DMS153 (cell line): ENCODE data around the gene TSPOAP1.

Experiments
- DNase-seq: peaks from one replicate; lab custom pipeline; 2025; lab: John Stamatoyannopoulos, UW

TSPOAP1 gene

GRCh38 chr17:58277107-58277801, 51.3 kb downstream of the TSPOAP1 start:
- no peak for DNase-seq

DNA sequence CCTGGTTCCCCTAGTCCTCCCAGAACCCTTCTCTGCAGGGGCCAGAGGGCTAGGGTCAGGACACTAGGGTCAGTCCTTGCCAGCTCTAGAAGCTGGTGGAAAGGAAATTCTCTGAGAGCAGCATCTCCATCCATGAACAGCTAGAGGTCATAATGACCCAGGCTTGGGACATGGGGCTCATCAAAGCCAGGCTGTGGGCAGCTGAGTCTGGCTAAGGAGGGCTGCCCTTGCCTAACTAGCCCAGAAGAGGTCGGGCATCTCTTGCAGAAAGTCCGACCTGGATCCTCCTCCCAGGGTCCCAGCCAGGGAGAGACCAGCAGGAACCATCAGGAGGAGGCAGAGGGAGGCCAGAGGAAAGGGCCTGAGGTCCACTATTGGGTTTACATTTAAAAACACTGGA, 52.2 kb downstream of the TSPOAP1 start:
- no peak for DNase-seq

- DNase-seq = no peak
Measured at GRCh38 chr17:58275417-58275816, 53.2 kb downstream of the TSPOAP1 start.

DNA sequence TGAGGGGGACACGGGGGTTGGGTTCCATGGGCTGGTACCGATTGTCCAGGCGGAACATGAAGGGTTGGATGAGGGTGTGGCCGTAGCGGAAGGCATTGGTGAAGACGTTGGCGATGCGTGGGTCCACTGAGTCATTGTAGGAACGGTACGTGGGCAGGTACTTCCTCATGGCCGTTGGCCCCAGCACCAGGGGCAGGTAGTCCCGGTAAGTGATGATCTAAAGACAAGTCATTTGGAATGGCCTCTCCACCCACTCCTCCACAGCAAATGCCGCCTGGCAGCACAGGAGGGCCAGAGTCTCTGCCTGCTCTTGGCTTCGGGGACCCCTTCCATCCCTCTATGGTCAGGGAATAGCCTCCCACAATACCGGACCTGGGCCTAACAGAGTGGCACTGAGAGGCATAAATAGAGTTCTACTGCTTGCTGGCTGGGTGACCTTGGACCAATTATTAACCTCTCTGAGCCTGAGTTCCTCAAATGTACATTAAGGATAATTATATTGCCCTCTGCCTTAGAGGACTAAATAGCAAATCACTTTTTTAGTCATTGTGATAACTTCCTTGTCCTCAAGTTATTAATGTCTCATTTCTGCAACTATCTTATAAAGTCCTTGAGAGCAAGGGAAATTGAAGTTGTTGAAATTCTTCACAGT, 55.0 kb downstream of the TSPOAP1 start:
- no peak for DNase-seq

GRCh38 chr17:58272367-58273280, 56.0 kb downstream of the TSPOAP1 start:
- DNase-seq = no peak

DNA sequence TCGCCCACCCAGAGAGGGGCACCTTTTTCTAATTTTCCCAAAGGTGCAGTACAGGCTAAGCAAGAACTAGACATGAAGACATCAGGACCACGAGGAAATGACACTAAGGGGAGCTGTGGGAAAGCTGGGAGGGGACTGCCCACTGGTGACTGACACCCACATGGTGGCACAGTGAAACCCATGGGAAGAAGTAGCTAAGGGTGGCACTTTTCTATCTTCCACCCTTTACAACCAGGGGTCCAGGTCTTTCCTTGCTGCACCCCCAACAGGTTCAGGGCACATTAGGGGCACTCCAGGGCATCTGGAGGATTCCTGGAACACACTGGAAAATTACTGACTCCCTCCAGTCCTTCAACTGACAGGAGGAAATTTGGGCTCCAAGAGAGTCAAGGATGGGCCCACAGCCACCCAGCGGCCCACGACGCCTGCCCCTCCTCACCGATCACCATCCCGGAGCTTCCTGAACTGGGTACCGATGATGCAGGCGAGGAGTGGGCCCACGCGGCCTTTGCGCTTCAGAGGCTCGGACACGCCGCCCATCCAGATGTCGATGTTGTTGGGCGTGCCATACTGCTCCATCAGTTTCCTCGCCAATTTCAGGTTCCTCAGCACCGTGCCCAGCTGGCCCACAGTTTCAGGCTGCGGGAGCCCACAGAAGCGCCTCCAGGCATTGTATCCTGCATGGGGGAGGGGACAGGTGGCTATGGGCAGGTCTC, 57.2 kb downstream of the TSPOAP1 start:
- DNase-seq = no peak

- no peak for DNase-seq
Measured at GRCh38 chr17:58270476-58271215, 57.9 kb downstream of the TSPOAP1 start.

- no peak for DNase-seq
Measured at GRCh38 chr17:58269557-58270291, 58.9 kb downstream of the TSPOAP1 start.

DNA sequence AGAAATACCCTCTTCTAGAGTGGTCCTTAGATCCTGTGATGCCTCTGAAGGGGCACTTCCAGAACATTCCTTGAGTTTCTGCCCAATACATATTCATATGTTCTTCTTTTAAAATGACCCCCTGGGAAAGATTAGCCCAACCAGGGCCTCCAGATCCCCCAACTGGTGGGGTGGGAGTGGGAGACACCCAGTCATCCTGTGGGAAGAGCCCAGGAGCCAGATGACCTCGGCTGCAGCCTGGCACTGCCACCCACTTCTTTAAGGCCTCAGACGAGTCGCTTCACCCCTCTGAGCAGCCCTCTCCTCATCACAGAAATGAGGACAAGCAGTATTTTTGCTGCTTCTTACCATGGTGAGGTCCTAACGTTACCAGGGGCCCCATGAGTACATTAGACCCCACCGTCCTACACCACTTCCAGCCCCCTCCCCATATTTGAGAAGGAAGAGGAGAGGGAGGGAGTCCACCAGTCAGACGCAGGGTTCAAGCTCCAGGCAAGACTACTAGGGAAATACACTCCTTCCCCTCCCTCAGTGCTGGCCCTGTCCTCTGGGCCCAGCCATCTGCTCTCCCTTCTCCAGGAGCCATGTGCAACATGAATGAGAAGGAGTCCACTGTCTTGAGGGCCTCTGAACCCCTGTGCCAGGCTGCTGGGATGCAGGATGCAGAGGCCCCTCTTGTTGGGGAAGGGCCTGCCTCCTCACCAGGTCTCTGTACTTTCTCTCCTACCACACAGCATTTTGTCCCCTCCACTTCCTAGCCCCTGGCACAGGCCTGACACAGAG, 59.6 kb downstream of the TSPOAP1 start:
- no peak for DNase-seq

DNA sequence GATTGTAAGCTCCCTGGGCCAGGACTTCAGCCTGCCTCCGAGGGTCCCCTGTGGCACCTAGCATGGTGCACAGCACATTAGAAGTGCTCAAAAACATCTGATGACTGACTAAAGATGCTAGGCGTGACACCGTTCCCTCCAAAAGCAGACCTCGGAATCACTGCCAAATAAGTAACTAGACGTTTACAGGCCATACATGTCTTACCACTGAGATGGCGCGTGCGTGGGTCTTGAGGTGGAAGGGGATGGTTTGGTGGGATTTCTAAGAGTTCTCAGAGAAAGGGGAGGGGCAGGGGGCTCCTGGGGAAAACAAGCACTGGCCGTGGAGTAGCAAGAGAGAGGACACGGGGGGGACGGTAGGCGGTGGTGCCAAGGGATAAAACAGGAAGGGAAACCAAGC, 60.3 kb downstream of the TSPOAP1 start:
- no peak for DNase-seq

DNA sequence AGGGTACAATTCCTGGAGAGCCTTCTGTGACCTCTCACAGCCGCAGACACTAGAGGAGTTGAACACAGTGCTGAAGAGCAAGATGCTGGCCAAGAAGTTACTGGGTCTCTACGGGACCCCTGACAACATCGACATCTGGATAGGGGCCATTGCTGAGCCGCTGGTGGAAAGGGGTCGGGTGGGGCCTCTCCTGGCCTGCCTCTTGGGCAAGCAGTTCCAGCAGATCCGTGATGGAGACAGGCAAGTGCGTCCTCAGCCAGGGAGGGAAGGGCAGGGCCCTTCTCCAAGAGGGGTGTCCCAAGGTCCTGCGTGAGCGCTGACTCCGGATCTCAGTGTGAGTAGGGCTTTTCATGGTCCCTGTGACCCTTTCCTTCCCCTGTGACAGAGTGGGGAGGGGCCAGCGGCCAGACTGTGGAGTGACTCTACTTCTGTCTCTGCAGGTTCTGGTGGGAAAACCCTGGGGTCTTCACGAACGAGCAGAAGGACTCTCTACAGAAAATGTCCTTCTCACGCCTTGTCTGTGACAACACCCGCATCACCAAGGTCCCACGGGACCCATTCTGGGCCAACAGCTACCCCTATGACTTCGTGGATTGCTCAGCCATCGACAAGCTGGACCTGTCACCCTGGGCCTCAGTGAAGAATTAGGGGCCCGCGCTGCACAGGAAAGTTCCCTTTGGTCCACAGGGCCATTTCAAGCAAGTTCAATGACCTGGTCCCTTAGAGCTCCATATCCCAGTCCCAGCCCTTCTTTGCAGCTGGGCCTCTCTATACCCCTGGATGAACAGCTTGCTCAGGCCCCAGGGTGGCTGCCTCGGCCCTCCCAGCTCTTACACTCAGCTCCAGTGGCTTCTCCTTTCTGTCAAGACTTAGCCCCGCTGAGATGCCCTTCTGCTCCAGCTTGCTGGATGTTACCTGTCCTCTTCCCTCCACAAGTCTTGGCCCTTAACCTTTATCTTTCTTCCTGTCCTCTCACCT, 61.0 kb downstream of the TSPOAP1 start:
- no peak for DNase-seq

DNA sequence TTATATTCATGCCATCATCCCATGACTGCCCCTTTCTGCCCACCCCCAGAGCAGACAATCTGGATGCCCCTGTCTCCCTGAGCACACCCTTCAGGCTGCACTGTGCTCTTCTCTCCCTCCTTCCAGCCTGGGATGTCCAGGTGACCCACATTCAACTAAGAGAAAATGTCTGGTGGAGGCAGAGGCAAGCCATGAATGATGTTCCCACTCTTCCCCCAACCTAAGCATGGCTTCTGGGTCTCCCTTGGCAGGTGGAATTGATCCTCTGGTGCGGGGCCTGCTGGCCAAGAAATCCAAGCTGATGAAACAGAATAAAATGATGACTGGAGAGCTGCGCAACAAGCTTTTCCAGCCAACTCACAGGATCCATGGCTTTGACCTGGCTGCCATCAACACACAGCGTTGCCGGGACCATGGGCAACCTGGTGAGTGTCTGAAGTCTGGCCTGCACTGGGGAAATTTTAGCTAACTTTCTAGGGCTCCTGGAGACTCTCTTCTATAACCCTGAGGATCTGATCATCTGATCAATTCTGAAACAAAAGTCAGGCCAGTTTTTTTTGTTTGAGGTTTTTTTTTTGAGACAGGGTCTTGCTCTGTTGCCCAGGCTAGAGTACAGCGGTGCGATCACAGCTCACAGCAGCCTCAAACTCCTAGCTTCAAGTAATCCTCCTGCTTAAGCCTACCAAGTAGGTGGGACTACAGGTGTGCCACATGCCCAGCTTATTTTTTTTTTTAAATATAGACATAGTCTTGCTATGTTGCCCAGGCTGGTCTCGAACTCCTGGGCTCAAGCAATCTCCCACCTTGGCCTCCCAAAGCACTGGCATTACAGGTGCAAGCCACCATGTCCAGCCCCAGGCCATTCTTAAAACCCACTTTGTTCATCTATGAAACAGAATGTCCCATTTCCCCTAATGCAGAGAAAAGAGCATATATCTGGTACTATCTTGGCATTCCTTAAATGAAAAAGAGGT, 62.4 kb downstream of the TSPOAP1 start:
- DNase-seq = no peak

GRCh38 chr17:58265271-58265670, 63.3 kb downstream of the TSPOAP1 start:
- DNase-seq = no peak

DNA sequence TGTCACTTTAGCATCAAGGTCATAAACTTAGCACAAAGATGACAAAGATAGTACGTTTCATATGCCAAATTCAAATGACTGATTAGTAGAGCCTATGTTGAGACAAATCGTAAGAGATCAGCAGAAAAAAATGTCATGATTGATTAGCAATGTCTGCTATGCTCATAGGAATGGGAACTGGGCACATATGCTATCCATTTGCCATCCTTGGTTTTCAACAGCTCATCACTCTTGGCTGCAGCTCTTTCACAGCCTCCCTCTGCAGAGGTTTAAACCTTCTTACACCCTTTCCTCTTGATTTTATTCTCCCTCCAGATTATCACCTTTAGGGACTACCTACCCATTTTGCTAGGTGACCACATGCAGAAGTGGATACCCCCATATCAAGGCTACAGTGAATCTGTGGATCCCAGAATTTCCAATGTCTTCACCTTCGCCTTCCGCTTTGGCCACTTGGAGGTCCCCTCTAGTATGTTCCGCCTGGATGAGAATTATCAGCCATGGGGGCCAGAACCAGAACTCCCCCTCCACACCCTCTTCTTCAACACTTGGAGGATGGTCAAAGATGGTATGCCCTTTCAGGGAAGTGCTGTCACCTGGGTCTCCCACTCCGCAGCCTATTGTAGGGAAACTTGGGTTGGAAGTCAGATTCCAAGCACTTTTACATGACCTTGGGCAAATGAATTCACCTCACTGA, 64.0 kb downstream of the TSPOAP1 start:
- no peak for DNase-seq

GRCh38 chr17:58263773-58264172, 64.8 kb downstream of the TSPOAP1 start:
- DNase-seq = no peak

GRCh38 chr17:58262149-58262548, 66.4 kb downstream of the TSPOAP1 start:
- no peak for DNase-seq

DNA sequence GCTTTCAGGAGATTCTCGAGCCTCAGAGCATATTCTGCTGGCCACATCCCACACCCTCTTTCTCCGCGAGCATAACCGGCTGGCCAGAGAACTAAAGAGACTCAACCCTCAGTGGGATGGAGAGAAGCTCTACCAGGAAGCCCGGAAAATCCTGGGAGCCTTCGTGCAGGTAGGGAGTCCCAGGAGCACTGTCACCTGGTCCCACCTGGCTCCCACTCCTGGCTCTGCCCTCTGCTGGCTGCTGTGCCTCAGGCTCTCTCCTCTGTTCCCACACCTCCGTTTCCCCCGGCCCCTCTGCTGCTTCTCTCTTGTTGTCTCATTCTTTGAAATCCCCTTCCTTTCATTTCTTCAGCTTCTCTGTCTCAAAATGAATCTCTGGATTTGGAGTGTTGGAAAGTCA, 73.8 kb downstream of the TSPOAP1 start:
- no peak for DNase-seq
